Thyroid gland (tissue), 4 donors: ENCODE data around the gene MYO10.

Experiments
- CTCF ChIP-seq, 6 experiments: fragments of 200-600 bp in 3 of 6; fragments of 450-650 bp in 3 of 6; sonication (generic) in 3 of 6; IDR thresholded peaks; one replicate each; pipeline ENCODE4 v1.5.1; 2016 to 2019; ENCODE audit warnings: antibody characterized with exemption in 6 of 6, mild to moderate bottlenecking in 2 of 6, inconsistent platforms in 1 of 6, moderate library complexity in 1 of 6
- POLR2A ChIP-seq, 2 donors: fragments of 450-650 bp; IDR thresholded peaks; one replicate each; pipeline ENCODE4 v1.6.1; 2017; ENCODE audit warnings: antibody characterized with exemption in 2 of 2, mild to moderate bottlenecking in 2 of 2, moderate library complexity in 1 of 2

- TF ChIP-seq POLR2A (IDR thresholded peaks at IDR 0.05) (no peak), CTCF (IDR thresholded peaks at IDR 0.05) (no peak)
Measured at GRCh38 chr5:16864631-16865131, 71.4 kb downstream of the MYO10 start.
